Dendritic cell treated with granulocyte-macrophage colony-stimulating factor and Interleukin-4, amounts not matched to agents 40 ng/mL and 50 ng/mL, for 4 days (primary cell): ENCODE data around the gene TSPAN2.

ENCODE experiments used
- H3K27ac Mint-ChIP-seq: one replicate; pipeline ENCODE4 v1.8.0; 2022; ENCODE audit warnings: mild to moderate bottlenecking, mixed read lengths
- H3K27me3 Mint-ChIP-seq: one replicate; pipeline ENCODE4 v1.8.0; 2022; ENCODE audit warnings: mild to moderate bottlenecking, mixed read lengths
- H3K36me3 Mint-ChIP-seq: one replicate; pipeline ENCODE4 v1.8.0; 2022; ENCODE audit warnings: low read depth, mixed read lengths
- H3K4me1 Mint-ChIP-seq: one replicate; pipeline ENCODE4 v1.8.0; 2022; ENCODE audit warnings: low read depth, mixed read lengths
- H3K4me3 Mint-ChIP-seq: one replicate; pipeline ENCODE4 v1.8.0; 2022; ENCODE audit warnings: mild to moderate bottlenecking, moderate library complexity, mixed read lengths
- H3K9me3 Mint-ChIP-seq: one replicate; pipeline ENCODE4 v1.8.0; 2022; ENCODE audit warnings: mixed read lengths
- intact Hi-C: fragments of 100-400 bp; cut with micrococcal nuclease; formaldehyde crosslinking; loops from one replicate; pipeline ENCODE4 v1.15.0; 2022

TSPAN2 gene

DNA sequence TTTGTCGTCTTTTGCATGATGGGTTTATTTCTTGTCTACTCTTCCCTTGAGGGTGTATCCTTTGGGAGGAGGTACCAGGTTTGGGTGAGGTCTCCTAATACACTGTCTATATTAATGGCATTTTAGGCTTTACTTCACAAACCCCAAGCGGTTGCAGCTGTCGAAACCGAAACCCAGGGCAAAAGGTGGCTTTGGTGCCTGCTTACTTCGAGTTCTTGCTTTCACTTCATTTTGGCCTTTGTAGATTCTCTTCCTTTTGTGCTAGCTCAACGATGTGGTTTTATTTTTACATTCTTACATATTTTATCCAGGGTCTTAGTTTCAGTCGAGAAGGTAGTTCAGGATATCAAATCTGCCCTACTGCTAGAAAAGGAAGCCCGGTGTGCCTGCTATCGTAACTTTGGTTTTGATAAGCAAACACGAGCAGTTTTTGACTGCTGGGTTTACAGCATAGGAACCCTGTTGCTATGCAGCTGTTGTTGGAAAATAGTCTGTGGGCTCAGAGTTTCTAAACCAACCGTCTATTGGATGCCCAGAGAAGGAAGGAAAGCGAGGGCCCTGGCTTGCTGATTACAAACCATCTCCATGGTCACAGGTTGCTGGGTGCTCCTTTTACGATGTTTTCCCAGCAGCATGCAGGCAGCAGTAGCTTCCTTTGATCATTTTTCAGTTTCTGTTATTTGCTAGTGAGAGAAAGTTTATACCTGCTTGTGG, 9.8 kb upstream of the TSPAN2 start:
- Mint-ChIP-seq H3K4me3 (peak overlapping the region; percentile 80), H3K27me3 (no peaks in the 10 kb centered on the region), H3K27ac (peak overlapping the region; percentile 88), H3K4me1 (peaks cover 23% of the 10 kb centered on the region), H3K9me3 (no peaks in the 10 kb centered on the region), H3K36me3 (no peaks in the 10 kb centered on the region)
- intact Hi-C loops = no loop called here

DNA sequence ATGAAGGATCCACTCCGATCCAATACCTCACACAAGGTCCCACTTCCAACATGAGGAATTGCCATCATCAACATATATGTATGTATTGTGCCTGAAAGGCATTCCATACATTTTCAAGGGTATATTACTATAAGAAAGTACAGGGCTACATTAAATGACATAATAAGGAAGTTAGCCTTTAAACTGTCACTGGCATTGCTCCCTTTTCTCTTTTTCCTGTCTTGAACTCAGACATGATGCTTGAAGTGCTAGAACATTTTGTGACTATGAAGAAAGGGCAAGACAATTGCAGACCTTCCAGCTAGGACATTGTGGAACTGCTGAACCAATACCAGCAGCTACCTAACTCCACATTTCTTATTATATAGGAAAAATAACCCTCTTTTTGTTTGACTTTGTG, 2.9 kb upstream of the TSPAN2 start:
- Mint-ChIP-seq H3K4me3 (no peak overlapping the region), H3K36me3 (no peaks in the 10 kb centered on the region), H3K27ac (no peak overlapping the region), H3K4me1 (peaks cover 37% of the 10 kb centered on the region), H3K9me3 (peaks cover 6% of the 10 kb centered on the region), H3K27me3 (peaks cover 12% of the 10 kb centered on the region)
- intact Hi-C loops = loop anchor here (5.0 kb wide), 1 partner anchor 35 kb away; no protein-coding TSS in a partner anchor

GRCh38 chr1:115091572-115091971, 2.3 kb upstream of the TSPAN2 start:
- H3K27ac Mint-ChIP-seq = no peak overlapping the region
- H3K36me3 Mint-ChIP-seq = no peaks in the 10 kb centered on the region
- H3K27me3 Mint-ChIP-seq = peaks cover 12% of the 10 kb centered on the region
- peaks cover 39% of the 10 kb centered on the region for H3K4me1 Mint-ChIP-seq
- peaks cover 6% of the 10 kb centered on the region for H3K9me3 Mint-ChIP-seq
- intact Hi-C loops = loop anchor here (5.0 kb wide), 1 partner anchor 34 kb away; no protein-coding TSS in a partner anchor
- H3K4me3 Mint-ChIP-seq = no peak overlapping the region

- Mint-ChIP-seq H3K27me3 (peaks cover 12% of the 10 kb centered on the region), H3K4me3 (no peak overlapping the region), H3K4me1 (peaks cover 45% of the 10 kb centered on the region), H3K9me3 (peaks cover 6% of the 10 kb centered on the region), H3K36me3 (no peaks in the 10 kb centered on the region), H3K27ac (no peak overlapping the region)
- intact Hi-C loops = loop anchor here (5.0 kb wide), 1 partner anchor 34 kb away; no protein-coding TSS in a partner anchor
Observed at GRCh38 chr1:115090956-115091355, 1.7 kb upstream of the TSPAN2 start.

GRCh38 chr1:115090540-115090939, 1.2 kb upstream of the TSPAN2 start:
- Mint-ChIP-seq H3K4me1 (peaks cover 46% of the 10 kb centered on the region), H3K4me3 (no peak overlapping the region), H3K36me3 (no peaks in the 10 kb centered on the region), H3K9me3 (peaks cover 6% of the 10 kb centered on the region), H3K27me3 (peaks cover 12% of the 10 kb centered on the region), H3K27ac (no peak overlapping the region)
- intact Hi-C loops = loop anchor here (5.0 kb wide), 1 partner anchor 33 kb away; no protein-coding TSS in a partner anchor

DNA sequence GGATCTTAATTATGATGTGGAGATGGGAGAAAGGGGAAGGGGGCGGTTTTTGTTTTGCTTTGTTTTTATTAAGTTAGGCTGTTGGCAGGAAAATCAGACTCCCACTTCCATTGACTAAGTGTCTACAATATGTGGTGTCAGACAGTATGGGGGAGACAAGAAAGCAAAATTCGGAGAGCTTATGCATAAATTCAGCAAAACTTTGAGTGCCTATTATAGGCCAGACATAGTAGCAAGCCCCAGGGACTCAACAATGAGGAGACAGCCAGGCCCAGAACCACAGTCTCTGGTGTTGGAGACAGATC, 835 bp upstream of the TSPAN2 start:
- Mint-ChIP-seq H3K27me3 (peaks cover 12% of the 10 kb centered on the region), H3K4me3 (peak overlapping the region; percentile 81), H3K9me3 (peaks cover 6% of the 10 kb centered on the region), H3K36me3 (no peaks in the 10 kb centered on the region), H3K27ac (peak overlapping the region; percentile 62), H3K4me1 (peaks cover 46% of the 10 kb centered on the region)
- intact Hi-C loops = loop anchor here (5.0 kb wide), 1 partner anchor 33 kb away; no protein-coding TSS in a partner anchor

GRCh38 chr1:115088871-115089419, 358 bp downstream of the TSPAN2 start:
- peaks cover 46% of the 10 kb centered on the region for H3K4me1 Mint-ChIP-seq
- H3K36me3 Mint-ChIP-seq = no peaks in the 10 kb centered on the region
- H3K4me3 Mint-ChIP-seq = peak overlapping the region; percentile 67
- peaks cover 12% of the 10 kb centered on the region for H3K27me3 Mint-ChIP-seq
- no peak overlapping the region for H3K27ac Mint-ChIP-seq
- H3K9me3 Mint-ChIP-seq = peaks cover 6% of the 10 kb centered on the region
- intact Hi-C loops = no loop called here

DNA sequence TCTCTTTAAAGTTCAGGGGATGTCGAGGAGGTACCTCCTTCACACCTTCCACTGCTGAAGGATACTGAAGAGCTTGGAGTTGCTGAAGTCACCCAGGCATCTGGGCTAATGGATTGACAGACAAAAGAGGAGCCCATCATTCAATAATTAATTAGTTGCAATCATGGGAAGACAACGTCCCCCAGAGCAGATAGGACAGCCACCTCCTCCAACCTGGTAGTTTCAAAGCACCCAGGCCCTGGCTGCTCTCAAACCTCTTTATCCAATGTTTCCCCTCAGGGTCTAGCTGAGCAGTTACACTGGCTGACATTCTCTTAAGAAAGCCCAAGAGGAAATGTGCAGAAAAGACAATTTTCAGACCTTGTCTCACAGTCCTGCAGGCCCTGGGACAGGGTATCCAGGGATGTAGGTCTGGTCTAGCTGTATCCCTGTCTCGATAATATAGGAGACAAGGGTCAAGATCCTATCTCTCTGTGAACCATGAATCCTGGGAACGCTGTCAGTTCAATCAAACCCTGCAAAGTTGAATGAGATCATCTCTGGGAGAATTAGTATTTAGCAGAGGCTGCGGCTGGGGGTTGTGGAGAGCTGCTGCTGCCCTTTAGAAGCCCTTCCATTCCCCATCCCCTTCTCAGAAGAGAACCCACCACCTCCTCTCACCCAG, 1.1 kb downstream of the TSPAN2 start:
- peaks cover 6% of the 10 kb centered on the region for H3K9me3 Mint-ChIP-seq
- H3K36me3 Mint-ChIP-seq = no peaks in the 10 kb centered on the region
- H3K27me3 Mint-ChIP-seq = peaks cover 12% of the 10 kb centered on the region
- H3K4me1 Mint-ChIP-seq = peaks cover 46% of the 10 kb centered on the region
- H3K4me3 Mint-ChIP-seq = peak overlapping the region; percentile 67
- no peak overlapping the region for H3K27ac Mint-ChIP-seq
- intact Hi-C loops = no loop called here

DNA sequence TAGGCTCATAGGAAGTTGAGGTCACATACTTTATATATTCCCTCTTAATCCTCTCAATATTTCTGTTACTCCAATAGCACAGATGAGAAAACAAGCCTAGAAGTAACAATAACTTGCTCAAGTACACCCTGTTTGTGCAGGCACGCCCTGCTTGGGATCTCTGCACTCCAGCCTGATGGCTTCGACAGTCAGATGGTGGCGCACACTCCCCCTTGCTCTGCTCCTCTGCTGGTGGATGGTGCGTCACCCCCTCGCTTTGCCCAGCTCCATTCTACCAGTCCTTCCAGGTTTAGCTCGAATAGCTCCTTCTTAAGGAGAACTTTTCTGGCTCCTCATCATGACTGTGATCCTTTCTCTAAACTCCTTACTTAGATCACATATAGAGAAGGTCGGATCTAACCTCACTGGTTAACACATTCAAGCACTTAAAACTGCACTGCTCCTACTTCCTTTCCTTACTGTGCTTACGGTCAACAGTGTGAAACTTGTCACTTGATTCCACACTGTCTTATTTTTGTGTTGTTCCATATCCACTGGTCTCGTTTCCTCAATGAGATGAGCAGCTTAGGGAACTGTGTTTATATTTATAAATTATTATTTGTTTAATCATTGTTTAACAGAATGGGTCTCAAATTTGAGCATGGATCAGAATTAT, 3.0 kb downstream of the TSPAN2 start:
- intact Hi-C loops = no loop called here
- peaks cover 12% of the 10 kb centered on the region for H3K27me3 Mint-ChIP-seq
- peak overlapping the region; percentile 30 for H3K27ac Mint-ChIP-seq
- no peak overlapping the region for H3K4me3 Mint-ChIP-seq
- peaks cover 32% of the 10 kb centered on the region for H3K4me1 Mint-ChIP-seq
- no peaks in the 10 kb centered on the region for H3K9me3 Mint-ChIP-seq
- H3K36me3 Mint-ChIP-seq = no peaks in the 10 kb centered on the region

DNA sequence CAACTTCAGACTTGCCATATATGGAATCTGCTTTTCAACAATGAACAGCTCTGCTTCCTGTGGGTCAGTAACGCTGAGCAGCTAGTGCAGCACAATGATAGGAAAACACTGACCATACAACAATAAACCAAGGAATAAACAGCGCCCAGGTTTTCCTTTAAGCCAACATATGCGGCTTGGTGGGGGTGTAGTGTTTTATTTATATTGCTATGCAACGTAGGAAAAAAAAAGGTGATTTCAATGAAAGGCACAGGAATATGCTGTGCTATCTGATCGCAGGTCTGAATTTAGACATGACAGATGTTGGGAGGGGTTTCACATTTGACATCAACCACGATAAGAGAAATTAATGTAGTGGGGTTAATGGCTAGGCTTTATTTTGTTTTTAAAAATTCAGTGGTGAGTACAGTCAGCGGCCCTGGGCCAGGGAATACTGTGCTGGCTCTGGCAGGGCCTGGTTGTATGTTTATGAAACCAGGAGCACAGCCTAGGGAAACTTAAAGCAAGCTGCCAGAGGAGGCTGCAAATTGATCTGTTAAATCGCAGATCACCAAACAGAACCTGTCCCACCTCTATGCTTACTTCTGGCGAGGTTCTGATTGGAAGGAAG, 4.3 kb downstream of the TSPAN2 start:
- no peak overlapping the region for H3K4me3 Mint-ChIP-seq

DNA sequence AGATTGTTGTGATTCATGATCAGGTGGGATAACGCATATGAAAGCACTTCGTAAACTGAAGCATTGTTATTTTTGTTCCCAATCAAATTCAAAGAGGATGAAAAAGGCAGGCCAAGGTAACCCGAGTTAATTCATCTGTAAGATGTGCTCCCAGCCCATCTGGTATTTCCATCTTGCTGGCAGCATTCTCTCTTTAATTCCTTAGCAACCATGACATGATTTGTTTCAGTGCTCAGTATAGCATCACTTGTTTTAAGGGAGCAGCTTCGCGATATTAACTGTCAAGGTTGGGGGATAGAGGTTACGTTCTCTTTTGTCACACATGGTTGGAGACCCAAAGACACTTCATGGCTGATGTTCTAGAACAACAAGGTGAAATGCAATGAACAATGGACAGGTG, 6.4 kb downstream of the TSPAN2 start:
- Mint-ChIP-seq H3K9me3 (no peaks in the 10 kb centered on the region), H3K4me1 (peaks cover 8% of the 10 kb centered on the region), H3K27me3 (no peaks in the 10 kb centered on the region), H3K27ac (no peak overlapping the region), H3K4me3 (no peak overlapping the region), H3K36me3 (no peaks in the 10 kb centered on the region)
- intact Hi-C loops = no loop called here

More for the DNA sequence above, 4.3 kb downstream of the TSPAN2 start:
- Mint-ChIP-seq H3K27me3 (peaks cover 11% of the 10 kb centered on the region), H3K36me3 (no peaks in the 10 kb centered on the region), H3K9me3 (no peaks in the 10 kb centered on the region), H3K27ac (no peak overlapping the region), H3K4me1 (peaks cover 25% of the 10 kb centered on the region)
- intact Hi-C loops = no loop called here

DNA sequence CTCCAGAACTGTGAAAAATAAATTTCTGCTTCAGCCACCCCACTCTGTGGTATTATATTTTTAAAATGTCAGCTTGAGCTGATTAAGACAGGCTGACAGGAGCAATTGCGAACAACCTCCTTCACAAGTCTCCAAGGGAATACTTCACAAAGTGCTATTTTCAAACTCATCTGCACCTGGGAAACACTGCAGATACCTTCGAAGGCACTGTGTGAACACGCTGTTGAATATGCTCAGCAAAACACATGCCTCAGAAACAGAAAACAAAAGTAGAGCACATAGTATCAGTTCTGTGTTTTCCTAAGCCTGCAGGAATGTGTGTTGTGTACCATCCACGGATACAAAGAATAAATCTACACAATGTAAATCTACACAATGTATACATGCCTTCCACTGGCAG, 10.6 kb downstream of the TSPAN2 start:
- H3K9me3 Mint-ChIP-seq = no peaks in the 10 kb centered on the region
- no peaks in the 10 kb centered on the region for H3K27me3 Mint-ChIP-seq
- intact Hi-C loops = no loop called here
- H3K36me3 Mint-ChIP-seq = no peaks in the 10 kb centered on the region
- no peak overlapping the region for H3K27ac Mint-ChIP-seq
- peaks cover 15% of the 10 kb centered on the region for H3K4me1 Mint-ChIP-seq
- H3K4me3 Mint-ChIP-seq = no peak overlapping the region

DNA sequence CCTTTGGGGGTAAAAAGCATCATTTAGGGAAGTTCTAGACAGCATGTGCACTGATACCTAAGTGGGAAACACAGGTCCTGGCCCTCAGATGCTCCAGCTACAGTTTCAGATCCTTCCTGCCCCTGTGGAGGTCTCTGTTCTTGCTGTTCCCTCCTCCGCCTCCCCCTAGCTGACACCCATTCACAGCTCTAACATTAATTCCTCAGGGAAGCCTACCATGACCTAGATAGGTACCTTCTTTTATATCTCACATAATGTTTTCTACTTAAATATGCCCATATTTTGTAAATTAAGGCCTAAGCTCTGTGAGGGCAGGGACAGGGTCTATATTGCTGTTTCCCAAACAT, 11.3 kb downstream of the TSPAN2 start:
- peaks cover 15% of the 10 kb centered on the region for H3K4me1 Mint-ChIP-seq
- H3K27ac Mint-ChIP-seq = no peak overlapping the region
- H3K27me3 Mint-ChIP-seq = no peaks in the 10 kb centered on the region
- intact Hi-C loops = no loop called here
- no peaks in the 10 kb centered on the region for H3K9me3 Mint-ChIP-seq
- no peaks in the 10 kb centered on the region for H3K36me3 Mint-ChIP-seq
- no peak overlapping the region for H3K4me3 Mint-ChIP-seq
